Hematopoietic multipotent progenitor cell treated with erythropoietin and hydrocortisone succinate and interleukin-3 and kit ligand, for 17 days (in vitro differentiated cells): ENCODE measurements around the gene ADGRA3.

Experiments
- DNase-seq: peaks from one replicate; pipeline ENCODE4 v3.0.0-alpha.2; 2015; ENCODE audit warnings: low spot score

Gene ADGRA3

GRCh38 chr4:22356987-22357596 is 158.8 kb downstream of the ADGRA3 start:
- no peak for DNase-seq

GRCh38 chr4:22348410-22348809 is 167.5 kb downstream of the ADGRA3 start:
- DNase-seq, result no peak

- DNase-seq, result no peak
Observed at GRCh38 chr4:22345678-22346077, 170.2 kb downstream of the ADGRA3 start.

GRCh38 chr4:22345055-22345454 is 170.8 kb downstream of the ADGRA3 start:
- DNase-seq, result no peak

GRCh38 chr4:22343606-22344005 is 172.3 kb downstream of the ADGRA3 start:
- DNase-seq, result no peak

GRCh38 chr4:22339491-22339890 is 176.4 kb downstream of the ADGRA3 start:
- DNase-seq, result no peak

GRCh38 chr4:22338796-22339195 is 177.1 kb downstream of the ADGRA3 start:
- DNase-seq, result no peak
